Liver (tissue), 3 donors: ENCODE data around the gene CSKMT.

Experiments used
- EGR1 ChIP-seq, 2 donors: IDR thresholded peaks; 2 replicates each; pipeline ENCODE4 v1.6.1; 2016 to 2018; ENCODE audit warnings: antibody characterized with exemption in 2 of 2, low read depth in 2 of 2
- HNF4G ChIP-seq: IDR thresholded peaks from 2 replicates; pipeline ENCODE4 v1.6.1; 2016; ENCODE audit warnings: antibody characterized with exemption
- SP1 ChIP-seq: IDR thresholded peaks from 2 replicates; pipeline ENCODE4 v1.6.1; 2018; ENCODE audit warnings: antibody characterized with exemption, mild to moderate bottlenecking
- YY1 ChIP-seq: IDR thresholded peaks from 2 replicates; pipeline ENCODE4 v1.6.1; 2016; ENCODE audit warnings: antibody characterized with exemption, mild to moderate bottlenecking
- TF ChIP-seq, protein P1 (sequence below): fragments of 150-350 bp; IDR thresholded peaks from 2 replicates; pipeline ENCODE4 v1.5.1; 2017; ENCODE audit warnings: improper control_type of control experiment, low read depth, low read length; ENCODE audit not compliant: missing input control
- TF ChIP-seq, protein P2 (sequence below): IDR thresholded peaks from 2 replicates; pipeline ENCODE4 v1.6.1; 2016; ENCODE audit warnings: antibody characterized with exemption
- donor health status: healthy.
- donor health status: healthy.

GRCh38 chr11:62712861-62713260 lies 47.7 kb downstream of the CSKMT start:
- TF ChIP-seq, protein P1, sequence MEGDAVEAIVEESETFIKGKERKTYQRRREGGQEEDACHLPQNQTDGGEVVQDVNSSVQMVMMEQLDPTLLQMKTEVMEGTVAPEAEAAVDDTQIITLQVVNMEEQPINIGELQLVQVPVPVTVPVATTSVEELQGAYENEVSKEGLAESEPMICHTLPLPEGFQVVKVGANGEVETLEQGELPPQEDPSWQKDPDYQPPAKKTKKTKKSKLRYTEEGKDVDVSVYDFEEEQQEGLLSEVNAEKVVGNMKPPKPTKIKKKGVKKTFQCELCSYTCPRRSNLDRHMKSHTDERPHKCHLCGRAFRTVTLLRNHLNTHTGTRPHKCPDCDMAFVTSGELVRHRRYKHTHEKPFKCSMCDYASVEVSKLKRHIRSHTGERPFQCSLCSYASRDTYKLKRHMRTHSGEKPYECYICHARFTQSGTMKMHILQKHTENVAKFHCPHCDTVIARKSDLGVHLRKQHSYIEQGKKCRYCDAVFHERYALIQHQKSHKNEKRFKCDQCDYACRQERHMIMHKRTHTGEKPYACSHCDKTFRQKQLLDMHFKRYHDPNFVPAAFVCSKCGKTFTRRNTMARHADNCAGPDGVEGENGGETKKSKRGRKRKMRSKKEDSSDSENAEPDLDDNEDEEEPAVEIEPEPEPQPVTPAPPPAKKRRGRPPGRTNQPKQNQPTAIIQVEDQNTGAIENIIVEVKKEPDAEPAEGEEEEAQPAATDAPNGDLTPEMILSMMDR: no peak
- TF ChIP-seq HNF4G: no peak
- TF ChIP-seq EGR1 (IDR thresholded peaks at IDR 0.05; ENCODE audit: low read depth in 2 of 2): no peak
- TF ChIP-seq, protein P2, sequence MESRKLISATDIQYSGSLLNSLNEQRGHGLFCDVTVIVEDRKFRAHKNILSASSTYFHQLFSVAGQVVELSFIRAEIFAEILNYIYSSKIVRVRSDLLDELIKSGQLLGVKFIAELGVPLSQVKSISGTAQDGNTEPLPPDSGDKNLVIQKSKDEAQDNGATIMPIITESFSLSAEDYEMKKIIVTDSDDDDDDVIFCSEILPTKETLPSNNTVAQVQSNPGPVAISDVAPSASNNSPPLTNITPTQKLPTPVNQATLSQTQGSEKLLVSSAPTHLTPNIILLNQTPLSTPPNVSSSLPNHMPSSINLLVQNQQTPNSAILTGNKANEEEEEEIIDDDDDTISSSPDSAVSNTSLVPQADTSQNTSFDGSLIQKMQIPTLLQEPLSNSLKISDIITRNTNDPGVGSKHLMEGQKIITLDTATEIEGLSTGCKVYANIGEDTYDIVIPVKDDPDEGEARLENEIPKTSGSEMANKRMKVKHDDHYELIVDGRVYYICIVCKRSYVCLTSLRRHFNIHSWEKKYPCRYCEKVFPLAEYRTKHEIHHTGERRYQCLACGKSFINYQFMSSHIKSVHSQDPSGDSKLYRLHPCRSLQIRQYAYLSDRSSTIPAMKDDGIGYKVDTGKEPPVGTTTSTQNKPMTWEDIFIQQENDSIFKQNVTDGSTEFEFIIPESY: no peak
- no peak for TF ChIP-seq SP1
- TF ChIP-seq YY1: no peak
